Heart left ventricle (tissue), 13 donors: ENCODE data around the gene SHROOM2.

Source experiments
- CTCF ChIP-seq, 12 donors: fragments of 200-600 bp; sonication (generic) in 4 of 12; IDR thresholded peaks; one replicate each; pipeline versions ENCODE4 v1.5.0 to v1.8.0; 2018 to 2022; ENCODE audit warnings: antibody characterized with exemption in 12 of 12, mild to moderate bottlenecking in 5 of 12
- POLR2A ChIP-seq, 2 donors: fragments of 450-650 bp; IDR thresholded peaks; one replicate each; pipeline ENCODE4 v1.6.1; 2017; ENCODE audit warnings: antibody characterized with exemption in 2 of 2, mild to moderate bottlenecking in 2 of 2, moderate library complexity in 2 of 2
- donor health status: ischemic (EF 13 %, LVEDD 7.1; RV severe dilation, severe dysfunction).
- donor health status: DM: no; HTN: yes; CAD: no.
- donor health status: DM: no; HTN: no; CAD: no.
- donor health status: ischemic (EF 25% LVEDD 6.9; RV normal size, moderate dysfunction).
- donor health status: ischemic (EF 25% LVEDD 5.7; RV mildly dilated, moderate dysfunction).
- donor health status: ischemic (EF 35%, LVEDD 5.7; RV mildly dilated, moderate dysfunction).
- donor health status: nonischemic (EF 11% LVEDD 7.7; RV severe dilation, severe dysfunction).
- donor health status: DM: yes; HTN: yes; CAD: no.
- donor health status: PGD.
- donor health status: ischemic (EF 29% LVEDD 5.4; RV normal size, mild dysfunction).
- donor health status: nonischemic (EF 23%, LVEDD 6.1; RV moderate dilation, normal function).

GRCh38 chrX:9935436-9935835 is 149.2 kb downstream of the SHROOM2 start:
- TF ChIP-seq POLR2A (IDR thresholded peaks at IDR 0.05) (no peak), CTCF (IDR thresholded peaks at IDR 0.05) (no peak)
